ENCODE measurements around the gene TEAD4.

Gene TEAD4

DNA sequence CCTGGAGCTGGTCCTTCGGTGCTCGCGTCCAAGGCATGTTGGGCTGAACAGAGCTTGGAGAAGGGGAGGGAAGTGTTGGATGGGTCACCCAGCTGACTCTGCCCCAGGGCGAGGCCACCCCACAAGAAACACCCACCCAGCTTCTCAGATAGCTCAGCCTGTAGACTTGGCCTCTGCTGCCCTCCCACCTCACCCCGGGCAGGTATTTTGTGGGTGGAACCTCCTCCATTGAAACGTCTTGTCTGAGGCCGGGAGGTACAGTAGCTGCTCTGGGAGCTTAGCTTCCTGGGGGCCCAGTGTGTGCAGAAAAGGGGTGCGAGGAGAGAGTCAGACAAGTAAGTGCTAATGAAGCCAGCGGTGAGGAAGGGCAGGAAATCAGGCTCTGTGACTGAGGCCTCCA, 63.2 kb downstream of the TEAD4 start:
- ChIA-PET CTCF (interaction anchor here (0.8 kb wide), 1 partner anchor 11 kb away, joined by 3 read pairs; no protein-coding TSS in a partner anchor), POLR2A (ENCODE audit: low non-redundant PET) (no interaction called here)
- TF ChIP-seq CTCF (conservative IDR thresholded peaks at IDR 0.05; ENCODE audit: low read depth): no peak
- no peak for DNase-seq (ENCODE audit: low spot score)
- no peak overlapping the region for H3K27ac ChIP-seq

DNA sequence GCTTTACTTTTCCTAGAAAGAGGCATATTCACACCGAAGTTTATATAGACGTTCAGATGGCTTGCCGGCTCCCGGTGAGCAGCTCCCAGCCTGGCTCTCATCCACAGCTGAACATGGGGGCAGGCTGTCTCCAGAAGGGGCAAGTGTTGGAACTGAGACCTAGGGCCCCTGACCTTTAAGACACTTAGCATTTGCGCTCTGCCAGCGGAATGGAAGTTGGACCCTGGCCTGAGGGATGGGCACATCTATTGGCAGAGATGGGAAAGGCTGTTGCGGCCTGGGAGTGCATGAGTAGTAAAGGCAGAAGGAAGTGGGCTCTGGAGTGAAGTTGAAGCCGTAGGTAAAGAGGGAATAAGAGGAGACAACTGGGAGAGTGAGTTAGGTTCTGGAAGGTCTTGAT, 63.8 kb downstream of the TEAD4 start:
- POLR2A ChIA-PET (ENCODE audit: low non-redundant PET): no interaction called here
- DNase-seq (ENCODE audit: low spot score): no peak
- CTCF ChIA-PET: interaction anchor here (0.8 kb wide), 1 partner anchor 10 kb away, joined by 3 read pairs; no protein-coding TSS in a partner anchor
- H3K27ac ChIP-seq: no peak overlapping the region
- TF ChIP-seq CTCF (conservative IDR thresholded peaks at IDR 0.05; ENCODE audit: low read depth): no peak

- no peak for DNase-seq (ENCODE audit: low spot score)
- ChIA-PET CTCF (no interaction called here), POLR2A (ENCODE audit: low non-redundant PET) (no interaction called here)
- H3K27ac ChIP-seq: no peak overlapping the region
- TF ChIP-seq CTCF (conservative IDR thresholded peaks at IDR 0.05; ENCODE audit: low read depth): no peak
Measured at GRCh38 chr12:3028108-3028507, 68.9 kb downstream of the TEAD4 start.

DNA sequence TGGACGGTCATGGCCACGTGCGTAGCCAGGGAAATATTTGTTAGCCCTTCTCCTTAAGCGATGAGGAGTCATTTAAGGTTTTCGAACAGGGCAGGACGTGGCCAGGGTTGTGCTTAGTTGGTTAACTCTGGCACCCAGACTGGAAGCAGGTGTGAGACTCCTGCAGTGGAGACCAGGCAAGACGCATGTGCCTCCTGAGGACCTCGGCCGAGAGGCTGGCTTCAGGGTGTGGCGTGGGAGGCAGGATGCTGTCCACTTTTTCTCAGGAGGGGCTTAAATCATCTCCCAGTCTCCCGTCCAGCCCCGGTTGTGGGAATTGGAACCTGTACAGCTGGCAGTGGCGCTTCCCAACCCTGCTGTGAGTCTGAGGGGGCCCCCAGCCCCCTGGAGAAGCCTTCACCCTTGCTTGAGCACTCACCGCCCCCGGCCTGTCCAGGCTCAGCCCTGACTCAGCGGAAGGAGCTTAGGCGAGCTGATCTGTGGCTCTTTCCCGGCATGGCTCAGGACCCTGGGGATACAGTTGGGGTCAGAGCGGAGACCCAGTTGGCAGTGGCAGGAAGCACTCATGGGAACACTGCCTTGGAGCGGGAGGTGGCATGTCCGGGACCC, 71.7 kb downstream of the TEAD4 start:
- CTCF ChIA-PET: no interaction called here
- POLR2A ChIA-PET (ENCODE audit: low non-redundant PET): no interaction called here
- no peak overlapping the region for H3K27ac ChIP-seq
- no peak for DNase-seq (ENCODE audit: low spot score)
- no peak for TF ChIP-seq CTCF (conservative IDR thresholded peaks at IDR 0.05; ENCODE audit: low read depth)

- ChIA-PET CTCF (no interaction called here), POLR2A (ENCODE audit: low non-redundant PET) (no interaction called here)
- no peak for TF ChIP-seq CTCF (conservative IDR thresholded peaks at IDR 0.05; ENCODE audit: low read depth)
- DNase-seq (ENCODE audit: low spot score): no peak
- H3K27ac ChIP-seq: no peak overlapping the region
Measured at GRCh38 chr12:3032161-3032560, 73.0 kb downstream of the TEAD4 start.

DNA sequence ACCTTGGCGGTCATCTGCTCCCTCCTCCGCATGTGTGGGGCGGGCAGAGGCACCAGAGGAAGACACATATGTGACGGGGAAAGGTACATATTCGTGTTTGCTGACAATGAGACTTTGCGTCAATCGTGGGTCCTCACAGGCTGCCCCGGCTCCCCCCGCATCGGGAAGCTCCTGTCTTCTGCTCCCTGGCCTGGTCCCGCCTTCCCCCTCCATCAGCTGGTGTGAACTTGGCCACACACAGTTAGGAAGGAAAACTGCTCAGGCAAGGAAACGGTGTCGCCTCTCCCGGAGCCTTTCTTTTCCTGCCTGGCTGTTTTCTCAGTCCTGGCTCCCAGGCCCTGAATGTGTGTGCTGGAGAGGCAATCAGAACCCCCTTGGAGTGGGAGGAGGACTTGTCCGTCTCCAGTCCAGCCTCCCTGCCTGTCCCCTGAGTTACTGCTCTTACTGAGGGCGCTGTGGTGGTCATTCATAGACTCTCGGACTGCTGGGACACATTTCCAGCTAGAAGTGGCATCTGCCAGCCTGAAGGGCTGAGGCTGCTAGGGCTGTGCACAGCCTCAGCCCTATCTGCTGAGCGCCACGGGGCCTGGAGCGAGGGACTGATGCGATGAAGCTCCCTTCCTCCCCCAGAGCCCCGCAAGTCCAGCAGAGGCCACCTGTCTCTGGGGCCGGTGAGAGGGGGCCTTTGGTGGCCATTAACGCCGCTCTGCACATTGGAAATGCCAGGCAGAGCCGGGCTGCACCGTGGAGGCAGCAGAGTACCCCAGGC, 73.8 kb downstream of the TEAD4 start:
- no peak overlapping the region for H3K27ac ChIP-seq
- TF ChIP-seq CTCF (conservative IDR thresholded peaks at IDR 0.05; ENCODE audit: low read depth): no peak
- ChIA-PET CTCF (interaction anchor here (0.6 kb wide), 1 partner anchor 10 kb away, joined by 3 read pairs; no protein-coding TSS in a partner anchor), POLR2A (ENCODE audit: low non-redundant PET) (no interaction called here)
- DNase-seq (ENCODE audit: low spot score): no peak

All from RWPE1 (cell line).